Ovary (tissue), 9 donors: ENCODE measurements around the gene IFITM1. TPM values are rescaled to one million over a fixed set of nuclear protein-coding genes. Genes with fewer than 3 reads are reported as not detected.

Experiments used
- DNase-seq, 5 donors: peaks; one replicate each; pipeline ENCODE4 v3.0.0-alpha.2; 2019 to 2020
- H3K27ac ChIP-seq, 2 donors: fragments of 200-600 bp; one replicate each; pipeline versions ENCODE4 v1.5.1 to v1.8.0; 2019 to 2022
- H3K27me3 ChIP-seq: fragments of 200-600 bp; one replicate; pipeline ENCODE4 v1.8.0; 2022
- H3K36me3 ChIP-seq: fragments of 200-600 bp; sonication (generic); one replicate; pipeline ENCODE4 v1.5.1; 2019
- H3K4me1 ChIP-seq: one replicate; pipeline ENCODE4 v1.8.1; 2013; ENCODE audit warnings: mild to moderate bottlenecking, moderate library complexity; ENCODE audit not compliant: insufficient read depth
- H3K4me3 ChIP-seq: fragments of 200-600 bp; sonication (generic); one replicate; pipeline ENCODE4 v1.5.1; 2017
- H3K9me3 ChIP-seq, 2 donors: fragments of 200-600 bp in 1 of 2; sonication (generic) in 1 of 2; one replicate each; pipeline versions ENCODE4 v1.5.1 to v1.8.1; 2013 to 2019; ENCODE audit warnings: mild to moderate bottlenecking in 1 of 2, moderate library complexity in 1 of 2
- EP300 ChIP-seq: sonication (generic); formaldehyde crosslinking; IDR thresholded peaks from one replicate; pipeline ENCODE4 v1.6.1; 2017; ENCODE audit warnings: antibody characterized with exemption
- POLR2A ChIP-seq: fragments of 450-650 bp; IDR thresholded peaks from one replicate; pipeline ENCODE4 v1.6.1; 2017; ENCODE audit warnings: antibody characterized with exemption, mild to moderate bottlenecking, moderate library complexity
- WGBS, 3 donors: extraction: QIAGEN DNeasy Blood & Tissue Kit in 1 of 3; methylation state at CpG; one replicate each; pipeline versions ENCODE4 v1.1.5 to v1.1.7; 2013 to 2017; 5-methylcytosine and 5-hydroxymethylcytosine counted together
- intact Hi-C, 4 donors: fragments of 100-400 bp; cut with DNase I; formaldehyde crosslinking; loops; one replicate each; pipeline versions ENCODE4 v1.11.0 to v1.15.1; 2022 to 2023
- polyA plus RNA-seq, 2 donors: library from polyadenylated mRNA; stranded (reverse); fragments of 200-250 nt in 1 of 2; fragments of 350-450 nt in 1 of 2; fragmentation: Illumina TruSeq in 1 of 2; extraction: RNeasy Lipid Tissue Mini Kit (QIAGEN cat#74804) in 1 of 2; gene quantifications; one replicate each; pipeline ENCODE4 v1.2.3, GENCODE V29; 2013 to 2014
- total RNA-seq, 7 donors: library from RNA; depleted of rRNA in 2 of 7; stranded (reverse); fragments of >200 nt in 2 of 7; fragmentation: NEBNext Ultra II Directional in 3 of 7; extraction: Animal tissue kit (Norgen Biotek cat#: 25700) in 3 of 7; gene quantifications; one replicate each; pipeline versions ENCODE4 v1.1.0 to v1.2.4, GENCODE V29; 2016 to 2023
- TF ChIP-seq, protein P1 (sequence below), 3 donors: fragments of 450-650 bp in 2 of 3; fragments of 200-600 bp in 1 of 3; IDR thresholded peaks; one replicate each; pipeline versions ENCODE4 v1.5.1 to v1.8.0; 2016 to 2022; ENCODE audit warnings: antibody characterized with exemption in 3 of 3, mild to moderate bottlenecking in 1 of 3
- donor health status: DM: no; HTN: no; CAD: no; lungs with moderate emphysema.
- donor health status: DM: no; HTN: no; CAD: no.
- donor health status: Bipolar disorder and iron deficiency.
- donor health status: DM: yes; HTN: yes; CAD: no.
- donor health status: DM: no; HTN: no; CAD: no.
- donor health status: DM: yes; HTN: yes; CAD: no.

IFITM1 gene
- total and polyA plus RNA-seq, 9 donors = 211 to 760 (median 496) TPM

- peak in 3 of 5 donors; percentile 15 to 36 (median 18) for DNase-seq
- no peaks in the 10 kb centered on the region for H3K27me3 ChIP-seq
- intact Hi-C loops = loop anchor here in 1 of 4 donors (5.0 kb wide), 1 partner anchor 215 kb away; no protein-coding TSS in a partner anchor
These were observed 16.0 kb upstream of the IFITM1 start for GRCh38 chr11:297586-298405.

GRCh38 chr11:298406-299065 is 15.3 kb upstream of the IFITM1 start:
- DNase-seq = peak in 3 of 5 donors; percentile 14 to 34 (median 27)
- no peaks in the 10 kb centered on the region for H3K9me3 ChIP-seq
- intact Hi-C loops = loop anchor here in 1 of 4 donors (5.0 kb wide), 1 partner anchor 214 kb away; no protein-coding TSS in a partner anchor
- no peak overlapping the region for H3K4me3 ChIP-seq
- H3K4me1 ChIP-seq = no peaks in the 10 kb centered on the region
- no peak overlapping the region for H3K27ac ChIP-seq
- H3K27me3 ChIP-seq = no peaks in the 10 kb centered on the region
- TF ChIP-seq POLR2A (no peak), EP300 (no peak)
- TF ChIP-seq, protein P1, sequence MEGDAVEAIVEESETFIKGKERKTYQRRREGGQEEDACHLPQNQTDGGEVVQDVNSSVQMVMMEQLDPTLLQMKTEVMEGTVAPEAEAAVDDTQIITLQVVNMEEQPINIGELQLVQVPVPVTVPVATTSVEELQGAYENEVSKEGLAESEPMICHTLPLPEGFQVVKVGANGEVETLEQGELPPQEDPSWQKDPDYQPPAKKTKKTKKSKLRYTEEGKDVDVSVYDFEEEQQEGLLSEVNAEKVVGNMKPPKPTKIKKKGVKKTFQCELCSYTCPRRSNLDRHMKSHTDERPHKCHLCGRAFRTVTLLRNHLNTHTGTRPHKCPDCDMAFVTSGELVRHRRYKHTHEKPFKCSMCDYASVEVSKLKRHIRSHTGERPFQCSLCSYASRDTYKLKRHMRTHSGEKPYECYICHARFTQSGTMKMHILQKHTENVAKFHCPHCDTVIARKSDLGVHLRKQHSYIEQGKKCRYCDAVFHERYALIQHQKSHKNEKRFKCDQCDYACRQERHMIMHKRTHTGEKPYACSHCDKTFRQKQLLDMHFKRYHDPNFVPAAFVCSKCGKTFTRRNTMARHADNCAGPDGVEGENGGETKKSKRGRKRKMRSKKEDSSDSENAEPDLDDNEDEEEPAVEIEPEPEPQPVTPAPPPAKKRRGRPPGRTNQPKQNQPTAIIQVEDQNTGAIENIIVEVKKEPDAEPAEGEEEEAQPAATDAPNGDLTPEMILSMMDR (IDR thresholded peaks at IDR 0.05) = no peak
- 64 to 72% (median 71%) methylated on average over 15 of the region's 15 CpGs for WGBS, 3 donors
- H3K36me3 ChIP-seq = no peaks in the 10 kb centered on the region

More at GRCh38 chr11:297586-298405, 16.0 kb upstream of the IFITM1 start:
- no peak overlapping the region for H3K4me3 ChIP-seq
- 55 to 58% (median 57%) methylated on average over 23 to 26 of the region's 26 CpGs for WGBS, 3 donors
- no peaks in the 10 kb centered on the region for H3K9me3 ChIP-seq
- no peak overlapping the region for H3K27ac ChIP-seq
- TF ChIP-seq, protein P1 (IDR thresholded peaks at IDR 0.05) = no peak
- TF ChIP-seq EP300 (no peak), POLR2A (no peak)
- H3K4me1 ChIP-seq = no peaks in the 10 kb centered on the region
- H3K36me3 ChIP-seq = no peaks in the 10 kb centered on the region

DNA sequence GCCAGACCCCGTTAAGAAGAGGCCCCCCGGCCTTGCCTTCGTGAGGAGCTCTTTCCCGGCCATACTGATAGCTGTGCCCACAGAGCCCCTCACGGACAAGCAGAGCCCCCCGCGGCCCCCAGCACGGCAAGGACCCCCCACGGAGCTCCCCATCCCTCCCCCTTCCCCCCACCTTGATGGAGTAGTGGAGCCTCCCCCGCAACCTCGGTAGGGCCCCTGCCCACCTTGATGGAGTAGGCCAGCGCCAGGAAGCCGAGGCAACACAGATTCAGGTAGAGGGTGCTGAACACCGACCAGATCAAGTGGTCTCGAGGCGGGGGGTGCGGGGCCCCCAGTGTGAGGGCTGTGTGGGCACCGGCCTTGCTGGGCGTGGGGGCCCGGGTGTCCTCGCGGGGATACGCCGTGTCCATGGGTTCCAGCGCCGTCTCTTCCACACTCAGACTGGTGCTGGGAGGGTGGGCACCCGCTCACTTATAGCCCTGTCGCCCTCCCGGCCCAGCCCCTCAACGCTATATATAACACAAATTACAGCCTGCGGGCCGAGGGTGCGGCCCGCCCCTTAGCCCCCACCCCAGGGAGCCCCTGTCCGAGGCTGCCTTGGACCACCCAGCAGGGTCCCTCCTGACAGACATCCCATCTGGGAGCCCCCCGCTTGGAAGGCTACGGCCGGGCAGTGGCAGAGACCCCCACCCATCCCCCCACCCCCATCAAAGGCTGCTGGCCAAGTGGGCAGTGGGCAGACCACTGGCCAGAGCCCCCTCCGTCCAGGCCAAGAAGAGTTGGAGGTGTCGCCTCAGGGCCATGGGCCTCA is 14.6 kb upstream of the IFITM1 start, which contains the start of gene IFITM5:
TSS of gene IFITM5 (minus strand) at position 446 of the 811 bp plus-strand sequence. CDS start at position 410, 36 bp downstream.
- no peak for TF ChIP-seq EP300
- TF ChIP-seq, protein P1 (IDR thresholded peaks at IDR 0.05) = no peak
- TF ChIP-seq POLR2A = no peak
- WGBS, 3 donors = 46 to 53% (median 48%) methylated on average over 35 to 40 of the region's 40 CpGs
- Histone ChIP-seq H3K27ac (no peak within 1 kb of the TSS), H3K36me3 (no peaks in the 10 kb centered on the region), H3K9me3 (no peaks in the 10 kb centered on the region), H3K27me3 (no peaks in the 10 kb centered on the region), H3K4me3 (no peak within 1 kb of the TSS), H3K4me1 (no peaks in the 10 kb centered on the region)
- DNase-seq = peak in 2 of 5 donors; percentile 26 to 42
- intact Hi-C loops = loop anchor here in 1 of 4 donors (5.0 kb wide), 1 partner anchor 213 kb away; no protein-coding TSS in a partner anchor
